Astrocyte of the spinal cord (primary cell): ENCODE data around the gene TBC1D20.

ENCODE experiments used
- DNase-seq: peaks from one replicate; pipeline ENCODE4 v3.0.0; 2011; ENCODE audit warnings: low read depth, low spot score
- H3K4me3 ChIP-seq: 2 replicates; pipeline ENCODE4 v1.5.1; 2011; ENCODE audit warnings: low read depth, mild to moderate bottlenecking, low read length, moderate library complexity
- CTCF ChIP-seq: IDR thresholded peaks from 2 replicates; pipeline ENCODE4 v1.5.1; 2012; ENCODE audit warnings: low read depth, mild to moderate bottlenecking, low read length, inconsistent platforms
- in situ Hi-C: cut with HindIII; loops from 2 replicates; pipeline ENCODE4 v1.10.0; 2017; ENCODE audit warnings: low sequenced_read_pairs

TBC1D20 gene

GRCh38 chr20:503048-503737 lies 40.9 kb upstream of the TBC1D20 start:
- TF ChIP-seq CTCF = no peak
- DNase-seq = no peak
- H3K4me3 ChIP-seq = no peak overlapping the region
- in situ Hi-C loops = no loop called here

- no peak overlapping the region for H3K4me3 ChIP-seq
- no peak for DNase-seq
- no peak for TF ChIP-seq CTCF
- in situ Hi-C loops = no loop called here
These were observed 35.6 kb upstream of the TBC1D20 start for GRCh38 chr20:497979-498378.

- H3K4me3 ChIP-seq = no peak overlapping the region
- in situ Hi-C loops = no loop called here
- no peak for TF ChIP-seq CTCF
- no peak for DNase-seq
These were observed 33.9 kb upstream of the TBC1D20 start for GRCh38 chr20:496126-496696.

GRCh38 chr20:492159-492558 lies 29.8 kb upstream of the TBC1D20 start:
- no peak for DNase-seq
- no peak overlapping the region for H3K4me3 ChIP-seq
- no peak for TF ChIP-seq CTCF
- in situ Hi-C loops = no loop called here

- H3K4me3 ChIP-seq = no peak overlapping the region
- no peak for TF ChIP-seq CTCF
- DNase-seq = no peak
- in situ Hi-C loops = no loop called here
These were observed 25.3 kb upstream of the TBC1D20 start for GRCh38 chr20:487655-488054.

GRCh38 chr20:483815-484644 lies 21.7 kb upstream of the TBC1D20 start:
- no peak for DNase-seq
- TF ChIP-seq CTCF = no peak
- H3K4me3 ChIP-seq = no peak overlapping the region
- in situ Hi-C loops = no loop called here
